ENCODE results near the gene CLASRP.

CLASRP gene

GRCh38 chr19:45090034-45090433, 51.2 kb downstream of the CLASRP start:
- no peak for DNase-seq

GRCh38 chr19:45090606-45091005, 51.8 kb downstream of the CLASRP start:
- no peak for DNase-seq

GRCh38 chr19:45091031-45091923, 52.4 kb downstream of the CLASRP start:
- DNase-seq = peak; percentile 98

GRCh38 chr19:45092747-45093678, 54.2 kb downstream of the CLASRP start, which contains the start of gene PPP1R37:
Gene PPP1R37 (plus strand): TSS chr19:45093179. CDS start chr19:45093326, 147 bp downstream.
- DNase-seq = peak; percentile 98

GRCh38 chr19:45094137-45094536, 55.3 kb downstream of the CLASRP start:
- no peak for DNase-seq

GRCh38 chr19:45094707-45095106, 55.9 kb downstream of the CLASRP start:
- DNase-seq = no peak

- DNase-seq = no peak
Observed at GRCh38 chr19:45095496-45096413, 56.9 kb downstream of the CLASRP start.

GRCh38 chr19:45096700-45097099, 57.9 kb downstream of the CLASRP start:
- DNase-seq = no peak

- DNase-seq = no peak
Observed at GRCh38 chr19:45097450-45097775, 58.6 kb downstream of the CLASRP start.

- peak; percentile 90 for DNase-seq
Observed at GRCh38 chr19:45097776-45098520, 59.1 kb downstream of the CLASRP start.

- DNase-seq = peak; percentile 21
Observed at GRCh38 chr19:45098521-45099466, 59.9 kb downstream of the CLASRP start.

- no peak for DNase-seq
Observed at GRCh38 chr19:45099467-45100191, 60.8 kb downstream of the CLASRP start.

- DNase-seq = no peak
Observed at GRCh38 chr19:45100201-45100600, 61.4 kb downstream of the CLASRP start.

- DNase-seq = no peak
Observed at GRCh38 chr19:45100846-45101252, 62.0 kb downstream of the CLASRP start.

GRCh38 chr19:45101806-45102205, 63.0 kb downstream of the CLASRP start:
- DNase-seq = no peak

- DNase-seq = no peak
Observed at GRCh38 chr19:45102481-45102880, 63.6 kb downstream of the CLASRP start.

- DNase-seq = peak; percentile 22
Observed at GRCh38 chr19:45103156-45103507, 64.3 kb downstream of the CLASRP start.

GRCh38 chr19:45103508-45104319, 64.9 kb downstream of the CLASRP start:
- DNase-seq = no peak

Measured in fibroblast of upper back skin (primary cell).